HepG2 (cell line): ENCODE results near the gene SPG7. TPM values are rescaled to one million over a fixed set of nuclear protein-coding genes. Genes with fewer than 3 reads are reported as not detected.

Experiments
- HOXA9 ChIP-seq: sonication (generic); formaldehyde crosslinking; IDR thresholded peaks from 2 replicates; pipeline ENCODE4 v1.8.1; 2022; ENCODE audit warnings: missing genetic modification reagents, mild to moderate bottlenecking, moderate library complexity, borderline replicate concordance
- HOXD1 ChIP-seq: sonication (generic); formaldehyde crosslinking; IDR thresholded peaks from 2 replicates; pipeline ENCODE4 v1.5.0; 2020; ENCODE audit warnings: missing genetic modification reagents
- ONECUT2 ChIP-seq: sonication (generic); formaldehyde crosslinking; IDR thresholded peaks from 2 replicates; pipeline ENCODE4 v1.4.0; 2020; ENCODE audit warnings: missing genetic modification reagents
- PCBP1 ChIP-seq: fragments of 200-400 bp; formaldehyde crosslinking; IDR thresholded peaks from 2 replicates; pipeline ENCODE4 v1.6.1; 2017; ENCODE audit warnings: mild to moderate bottlenecking, low read depth, low read length, borderline replicate concordance
- RBFOX2 ChIP-seq: fragments of 200-400 bp; formaldehyde crosslinking; IDR thresholded peaks from 2 replicates; pipeline ENCODE4 v1.6.1; 2017; ENCODE audit warnings: low read depth, mild to moderate bottlenecking, low read length
- SKI ChIP-seq: fragments of 450-650 bp; IDR thresholded peaks from one replicate; pipeline ENCODE4 v1.6.1; 2018; ENCODE audit warnings: mild to moderate bottlenecking; ENCODE audit not compliant: partially characterized antibody
- TCF7 ChIP-seq: sonication (generic); IDR thresholded peaks from 2 replicates; pipeline ENCODE4 v1.6.1; 2016; ENCODE audit warnings: antibody characterized with exemption, low read depth
- ZBTB1 ChIP-seq: sonication (generic); formaldehyde crosslinking; IDR thresholded peaks from 2 replicates; pipeline ENCODE4 v1.4.0; 2020; ENCODE audit warnings: missing genetic modification reagents, borderline replicate concordance
- ZFP36L1 ChIP-seq: sonication (generic); formaldehyde crosslinking; IDR thresholded peaks from 2 replicates; pipeline ENCODE4 v1.8.0; 2022; ENCODE audit warnings: mild to moderate bottlenecking, missing genetic modification reagents, moderate library complexity
- ZNF138 ChIP-seq: sonication (generic); formaldehyde crosslinking; IDR thresholded peaks from 2 replicates; pipeline ENCODE4 v1.5.0; 2020; ENCODE audit warnings: mild to moderate bottlenecking, low read depth, missing genetic modification reagents
- ZNF317 ChIP-seq: sonication (generic); formaldehyde crosslinking; IDR thresholded peaks from 2 replicates; pipeline ENCODE4 v1.5.0; 2020; ENCODE audit warnings: mild to moderate bottlenecking, missing genetic modification reagents
- ZNF615 ChIP-seq: sonication (generic); formaldehyde crosslinking; IDR thresholded peaks from 2 replicates; pipeline ENCODE4 v1.5.0; 2020; ENCODE audit warnings: mild to moderate bottlenecking, missing genetic modification reagents, borderline replicate concordance
- ZNF891 ChIP-seq: sonication (generic); formaldehyde crosslinking; IDR thresholded peaks from 2 replicates; pipeline ENCODE4 v1.5.0; 2020; ENCODE audit warnings: mild to moderate bottlenecking, missing genetic modification reagents
- ZSCAN9 ChIP-seq: IDR thresholded peaks from 2 replicates; pipeline ENCODE4 v1.6.1; 2016; ENCODE audit warnings: borderline replicate concordance
- polyA plus RNA-seq, 8 experiments: library from polyadenylated mRNA; depleted of rRNA in 3 of 8; stranded (reverse) in 7 of 8; unstranded in 1 of 8; fragments of >200 nt; fragmentation: Illumina TruSeq in 4 of 8; extraction: Trizol in 4 of 8; gene quantifications; 2 replicates each; pipeline versions ENCODE4 v1.2.1 to v1.2.3, GENCODE V29; 2011 to 2016; ENCODE audit warnings: low read depth in 4 of 8, missing spikeins in 1 of 8, mixed read lengths in 1 of 8; ENCODE audit not compliant: insufficient read depth in 1 of 8
- total RNA-seq, 5 experiments: library from RNA; depleted of rRNA; stranded (reverse); fragments of >200 nt; fragmentation: Illumina TruSeq; extraction: Trizol; gene quantifications; 2 replicates each; pipeline ENCODE4 v1.2.3, GENCODE V29; 2016; ENCODE audit warnings: low read depth in 1 of 5
- TF ChIP-seq, protein P1 (sequence below): sonication (generic); formaldehyde crosslinking; IDR thresholded peaks from 2 replicates; pipeline ENCODE4 v1.4.0; 2020; ENCODE audit warnings: missing genetic modification reagents, borderline replicate concordance
- TF ChIP-seq, protein P2 (sequence below): sonication (generic); formaldehyde crosslinking; IDR thresholded peaks from 2 replicates; pipeline ENCODE4 v1.9.0; 2021; ENCODE audit warnings: mild to moderate bottlenecking, missing genetic modification reagents

The SPG7 gene
- total and polyA plus RNA-seq, 2 of the 13 experiments (the other 11 are each of a cell fraction or from before 2014, with no cell fraction given) = 66.0 to 136 TPM

DNA sequence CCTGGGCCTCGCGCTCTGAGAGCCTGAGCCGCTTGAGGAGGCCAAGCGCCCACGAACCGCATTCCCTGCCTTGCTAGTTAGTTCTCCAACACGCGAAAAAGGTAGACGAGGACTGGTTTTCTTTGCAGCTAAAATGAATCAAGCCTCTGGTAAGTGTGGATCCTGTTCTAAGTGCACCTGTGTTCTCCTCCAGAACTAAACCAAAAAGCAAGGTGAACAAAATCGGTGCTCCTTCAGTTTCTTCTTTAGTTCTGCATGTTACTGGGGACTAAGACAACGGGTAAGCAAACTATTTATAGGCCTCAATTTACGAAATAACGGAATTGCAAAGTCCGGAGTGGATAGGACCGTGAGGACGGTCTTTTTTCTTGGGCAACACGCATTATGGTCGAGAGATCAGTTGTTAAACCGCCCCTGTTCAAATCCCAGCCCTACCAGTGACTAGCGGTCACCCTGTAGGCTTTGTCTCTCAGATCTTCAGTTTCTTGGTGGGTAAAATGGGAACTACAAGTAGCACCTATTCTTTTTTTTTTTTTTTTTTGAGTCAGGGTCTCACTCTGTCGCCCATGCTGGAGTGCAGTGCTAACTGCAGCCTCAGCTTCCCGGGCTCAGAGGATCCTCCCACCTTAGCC, 16.8 kb upstream of the SPG7 start (continued):
- TF ChIP-seq RBFOX2 = no peak
- TF ChIP-seq, protein P1, sequence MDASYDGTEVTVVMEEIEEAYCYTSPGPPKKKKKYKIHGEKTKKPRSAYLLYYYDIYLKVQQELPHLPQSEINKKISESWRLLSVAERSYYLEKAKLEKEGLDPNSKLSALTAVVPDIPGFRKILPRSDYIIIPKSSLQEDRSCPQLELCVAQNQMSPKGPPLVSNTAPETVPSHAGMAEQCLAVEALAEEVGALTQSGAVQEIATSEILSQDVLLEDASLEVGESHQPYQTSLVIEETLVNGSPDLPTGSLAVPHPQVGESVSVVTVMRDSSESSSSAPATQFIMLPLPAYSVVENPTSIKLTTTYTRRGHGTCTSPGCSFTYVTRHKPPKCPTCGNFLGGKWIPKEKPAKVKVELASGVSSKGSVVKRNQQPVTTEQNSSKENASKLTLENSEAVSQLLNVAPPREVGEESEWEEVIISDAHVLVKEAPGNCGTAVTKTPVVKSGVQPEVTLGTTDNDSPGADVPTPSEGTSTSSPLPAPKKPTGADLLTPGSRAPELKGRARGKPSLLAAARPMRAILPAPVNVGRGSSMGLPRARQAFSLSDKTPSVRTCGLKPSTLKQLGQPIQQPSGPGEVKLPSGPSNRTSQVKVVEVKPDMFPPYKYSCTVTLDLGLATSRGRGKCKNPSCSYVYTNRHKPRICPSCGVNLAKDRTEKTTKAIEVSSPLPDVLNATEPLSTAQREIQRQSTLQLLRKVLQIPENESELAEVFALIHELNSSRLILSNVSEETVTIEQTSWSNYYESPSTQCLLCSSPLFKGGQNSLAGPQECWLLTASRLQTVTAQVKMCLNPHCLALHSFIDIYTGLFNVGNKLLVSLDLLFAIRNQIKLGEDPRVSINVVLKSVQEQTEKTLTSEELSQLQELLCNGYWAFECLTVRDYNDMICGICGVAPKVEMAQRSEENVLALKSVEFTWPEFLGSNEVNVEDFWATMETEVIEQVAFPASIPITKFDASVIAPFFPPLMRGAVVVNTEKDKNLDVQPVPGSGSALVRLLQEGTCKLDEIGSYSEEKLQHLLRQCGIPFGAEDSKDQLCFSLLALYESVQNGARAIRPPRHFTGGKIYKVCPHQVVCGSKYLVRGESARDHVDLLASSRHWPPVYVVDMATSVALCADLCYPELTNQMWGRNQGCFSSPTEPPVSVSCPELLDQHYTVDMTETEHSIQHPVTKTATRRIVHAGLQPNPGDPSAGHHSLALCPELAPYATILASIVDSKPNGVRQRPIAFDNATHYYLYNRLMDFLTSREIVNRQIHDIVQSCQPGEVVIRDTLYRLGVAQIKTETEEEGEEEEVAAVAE (CRISPR knock-in tag) = no peak
- no peak for TF ChIP-seq ZNF891
- no peak for TF ChIP-seq ONECUT2 (CRISPR knock-in tag)
- TF ChIP-seq, protein P2, sequence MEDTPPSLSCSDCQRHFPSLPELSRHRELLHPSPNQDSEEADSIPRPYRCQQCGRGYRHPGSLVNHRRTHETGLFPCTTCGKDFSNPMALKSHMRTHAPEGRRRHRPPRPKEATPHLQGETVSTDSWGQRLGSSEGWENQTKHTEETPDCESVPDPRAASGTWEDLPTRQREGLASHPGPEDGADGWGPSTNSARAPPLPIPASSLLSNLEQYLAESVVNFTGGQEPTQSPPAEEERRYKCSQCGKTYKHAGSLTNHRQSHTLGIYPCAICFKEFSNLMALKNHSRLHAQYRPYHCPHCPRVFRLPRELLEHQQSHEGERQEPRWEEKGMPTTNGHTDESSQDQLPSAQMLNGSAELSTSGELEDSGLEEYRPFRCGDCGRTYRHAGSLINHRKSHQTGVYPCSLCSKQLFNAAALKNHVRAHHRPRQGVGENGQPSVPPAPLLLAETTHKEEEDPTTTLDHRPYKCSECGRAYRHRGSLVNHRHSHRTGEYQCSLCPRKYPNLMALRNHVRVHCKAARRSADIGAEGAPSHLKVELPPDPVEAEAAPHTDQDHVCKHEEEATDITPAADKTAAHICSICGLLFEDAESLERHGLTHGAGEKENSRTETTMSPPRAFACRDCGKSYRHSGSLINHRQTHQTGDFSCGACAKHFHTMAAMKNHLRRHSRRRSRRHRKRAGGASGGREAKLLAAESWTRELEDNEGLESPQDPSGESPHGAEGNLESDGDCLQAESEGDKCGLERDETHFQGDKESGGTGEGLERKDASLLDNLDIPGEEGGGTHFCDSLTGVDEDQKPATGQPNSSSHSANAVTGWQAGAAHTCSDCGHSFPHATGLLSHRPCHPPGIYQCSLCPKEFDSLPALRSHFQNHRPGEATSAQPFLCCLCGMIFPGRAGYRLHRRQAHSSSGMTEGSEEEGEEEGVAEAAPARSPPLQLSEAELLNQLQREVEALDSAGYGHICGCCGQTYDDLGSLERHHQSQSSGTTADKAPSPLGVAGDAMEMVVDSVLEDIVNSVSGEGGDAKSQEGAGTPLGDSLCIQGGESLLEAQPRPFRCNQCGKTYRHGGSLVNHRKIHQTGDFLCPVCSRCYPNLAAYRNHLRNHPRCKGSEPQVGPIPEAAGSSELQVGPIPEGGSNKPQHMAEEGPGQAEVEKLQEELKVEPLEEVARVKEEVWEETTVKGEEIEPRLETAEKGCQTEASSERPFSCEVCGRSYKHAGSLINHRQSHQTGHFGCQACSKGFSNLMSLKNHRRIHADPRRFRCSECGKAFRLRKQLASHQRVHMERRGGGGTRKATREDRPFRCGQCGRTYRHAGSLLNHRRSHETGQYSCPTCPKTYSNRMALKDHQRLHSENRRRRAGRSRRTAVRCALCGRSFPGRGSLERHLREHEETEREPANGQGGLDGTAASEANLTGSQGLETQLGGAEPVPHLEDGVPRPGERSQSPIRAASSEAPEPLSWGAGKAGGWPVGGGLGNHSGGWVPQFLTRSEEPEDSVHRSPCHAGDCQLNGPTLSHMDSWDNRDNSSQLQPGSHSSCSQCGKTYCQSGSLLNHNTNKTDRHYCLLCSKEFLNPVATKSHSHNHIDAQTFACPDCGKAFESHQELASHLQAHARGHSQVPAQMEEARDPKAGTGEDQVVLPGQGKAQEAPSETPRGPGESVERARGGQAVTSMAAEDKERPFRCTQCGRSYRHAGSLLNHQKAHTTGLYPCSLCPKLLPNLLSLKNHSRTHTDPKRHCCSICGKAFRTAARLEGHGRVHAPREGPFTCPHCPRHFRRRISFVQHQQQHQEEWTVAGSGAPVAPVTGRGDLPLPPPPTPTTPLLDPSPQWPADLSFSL (CRISPR knock-in tag) = no peak
- TF ChIP-seq PCBP1 = no peak
- TF ChIP-seq ZBTB1 (CRISPR knock-in tag) = no peak
- no peak for TF ChIP-seq HOXA9 (CRISPR knock-in tag)
- TF ChIP-seq ZFP36L1 (CRISPR knock-in tag) = no peak
- no peak for TF ChIP-seq SKI
- TF ChIP-seq ZNF317 (CRISPR knock-in tag) = no peak
- peak; percentile 50; the same call in 1 of the 2 replicates for TF ChIP-seq ZNF615
- TF ChIP-seq ZNF138 (CRISPR knock-in tag) = no peak
- TF ChIP-seq ZSCAN9 = no peak
- TF ChIP-seq TCF7 = no peak
- TF ChIP-seq HOXD1 (CRISPR knock-in tag) = no peak
